GM19328 (cell line): ENCODE data around the gene PCDHA10.

Experiments
- ATAC-seq: cut with Tn5 transposase; IDR thresholded peaks from one replicate; pipeline ENCODE4 v1.9.1; 2021; ENCODE audit warnings: mild to moderate bottlenecking, moderate library complexity; ENCODE audit not compliant: unreplicated experiment

PCDHA10 gene

GRCh38 chr5:140881889-140882590, 26.3 kb downstream of the PCDHA10 start, which contains the start of gene PCDHA13:
TSS of gene PCDHA13 (plus strand) at chr5:140882124. CDS start at chr5:140882269, 145 bp downstream.
- no peak for ATAC-seq

- ATAC-seq = no peak
These were observed 26.8 kb downstream of the PCDHA10 start for GRCh38 chr5:140882591-140882899.

- no peak for ATAC-seq
These were observed 27.7 kb downstream of the PCDHA10 start for GRCh38 chr5:140883373-140883772.

- no peak for ATAC-seq
These were observed 28.4 kb downstream of the PCDHA10 start for GRCh38 chr5:140883927-140884697.

- no peak for ATAC-seq
These were observed 60.6 kb downstream of the PCDHA10 start for GRCh38 chr5:140916325-140916724.
